Loucy (cell line): ENCODE data around the gene MSL1.

Experiments used
- H2AFZ ChIP-seq: fragments of 200-600 bp; sonication (generic); 2 replicates; pipeline ENCODE4 v1.6.0; 2016; ENCODE audit warnings: antibody characterized with exemption, mild to moderate bottlenecking, low read length, moderate library complexity
- H3F3A ChIP-seq: fragments of 200-600 bp; 2 replicates; pipeline ENCODE4 v1.6.0; 2016; ENCODE audit warnings: antibody characterized with exemption, low read depth, mild to moderate bottlenecking
- H3K27me3 ChIP-seq: fragments of 200-600 bp; sonication (generic); 2 replicates; pipeline ENCODE4 v1.6.1; 2014; ENCODE audit warnings: low read length, mild to moderate bottlenecking; ENCODE audit not compliant: insufficient read depth, poor library complexity, severe bottlenecking
- H3K36me3 ChIP-seq: fragments of 200-600 bp; sonication (generic); 2 replicates; pipeline ENCODE4 v1.6.1; 2016; ENCODE audit warnings: low read length; ENCODE audit not compliant: insufficient read depth
- H3K4me1 ChIP-seq: fragments of 200-600 bp; sonication (generic); 2 replicates; pipeline ENCODE4 v1.5.1; 2014; ENCODE audit warnings: low read length, mild to moderate bottlenecking; ENCODE audit not compliant: insufficient read depth, poor library complexity, severe bottlenecking
- H3K4me2 ChIP-seq: fragments of 200-600 bp; sonication (generic); 2 replicates; pipeline ENCODE4 v1.6.0; 2014; ENCODE audit warnings: antibody characterized with exemption, low read length, low read depth, mild to moderate bottlenecking; ENCODE audit not compliant: poor library complexity, severe bottlenecking
- H3K4me3 ChIP-seq: fragments of 200-600 bp; sonication (generic); 2 replicates; pipeline ENCODE4 v1.5.1; 2014; ENCODE audit warnings: low read length, mild to moderate bottlenecking, mixed read lengths; ENCODE audit not compliant: poor library complexity, severe bottlenecking
- H3K79me2 ChIP-seq: fragments of 200-600 bp; sonication (generic); 2 replicates; pipeline ENCODE4 v1.6.1; 2014; ENCODE audit warnings: low read length; ENCODE audit not compliant: insufficient read depth
- H3K9ac ChIP-seq: fragments of 200-600 bp; sonication (generic); 2 replicates; pipeline ENCODE4 v1.6.0; 2014; ENCODE audit warnings: mild to moderate bottlenecking, low read depth, low read length, moderate library complexity; ENCODE audit not compliant: poor library complexity, severe bottlenecking
- H3K9me2 ChIP-seq: fragments of 200-600 bp; sonication (generic); replicated peaks from 2 replicates; pipeline ENCODE4 v1.6.1; 2016; ENCODE audit warnings: low read depth, low read length, mixed read lengths
- H3K9me3 ChIP-seq: fragments of 200-600 bp; sonication (generic); 2 replicates; pipeline ENCODE4 v1.6.1; 2014; ENCODE audit warnings: mild to moderate bottlenecking, antibody characterized with exemption, low read length, low read depth; ENCODE audit not compliant: insufficient read depth
- H4K20me1 ChIP-seq: fragments of 200-600 bp; sonication (generic); 2 replicates; pipeline ENCODE4 v1.6.0; 2014; ENCODE audit warnings: antibody characterized with exemption, low read length, mild to moderate bottlenecking; ENCODE audit not compliant: insufficient read depth, poor library complexity, severe bottlenecking
- EZH2phosphoT487 ChIP-seq: fragments of 200-600 bp; IDR thresholded peaks from 2 replicates; pipeline ENCODE4 v1.6.1; 2018; ENCODE audit warnings: antibody characterized with exemption, mild to moderate bottlenecking, moderate library complexity, borderline replicate concordance
- TF ChIP-seq, protein P1 (sequence below): fragments of 200-600 bp; sonication (generic); conservative IDR thresholded peaks from 2 replicates; pipeline ENCODE4 v1.5.1; 2014; ENCODE audit warnings: mild to moderate bottlenecking, antibody characterized with exemption, low read length

The MSL1 gene

DNA sequence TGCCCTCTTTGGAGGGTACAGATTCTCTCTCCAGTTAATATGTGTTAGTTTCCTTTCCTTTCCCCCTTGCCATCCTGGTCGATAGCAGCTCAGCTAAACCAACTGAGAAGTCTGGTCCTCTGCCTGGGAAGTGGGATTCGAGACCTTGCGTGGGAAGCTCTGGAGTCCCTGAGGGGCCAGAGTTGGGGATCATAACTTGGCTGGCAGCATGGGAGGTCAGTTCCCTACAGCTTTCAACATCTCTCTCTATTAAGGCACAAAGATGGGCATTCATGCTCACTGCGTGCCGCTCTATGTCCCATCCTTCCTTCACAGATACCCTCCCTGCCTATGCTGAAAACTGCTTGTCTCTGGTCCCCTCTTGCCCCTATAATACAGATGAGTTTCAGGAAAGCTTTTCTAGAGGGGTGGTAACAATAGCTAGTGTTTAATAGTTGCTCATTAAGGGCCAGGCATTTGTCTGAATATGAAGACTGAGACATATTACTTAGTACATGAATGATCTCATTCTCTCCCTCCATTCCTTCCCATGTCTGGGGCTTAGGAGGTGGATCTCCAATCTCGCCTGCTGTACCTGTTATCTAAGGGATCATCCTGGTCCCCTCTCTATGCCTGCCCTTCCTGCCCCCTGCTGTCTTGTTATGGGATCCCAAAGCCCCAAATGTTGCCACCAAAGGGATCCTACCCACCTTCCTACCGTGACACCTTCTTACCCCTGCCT lies 48.2 kb upstream of the MSL1 start:
- H3K4me2 ChIP-seq: no peak overlapping the region
- H3K9me3 ChIP-seq: no peaks in the 10 kb centered on the region
- no peak overlapping the region for H3K4me3 ChIP-seq
- peaks cover 48% of the 10 kb centered on the region for H3K4me1 ChIP-seq
- no peaks in the 10 kb centered on the region for H3F3A ChIP-seq
- H2AFZ ChIP-seq: no peak overlapping the region
- H3K79me2 ChIP-seq: peaks cover 25% of the 10 kb centered on the region; the same call in 1 of the 2 replicates
- no peaks in the 10 kb centered on the region; the same call in 1 of the 2 replicates for H3K36me3 ChIP-seq
- no peak for TF ChIP-seq EZH2phosphoT487
- TF ChIP-seq, protein P1, sequence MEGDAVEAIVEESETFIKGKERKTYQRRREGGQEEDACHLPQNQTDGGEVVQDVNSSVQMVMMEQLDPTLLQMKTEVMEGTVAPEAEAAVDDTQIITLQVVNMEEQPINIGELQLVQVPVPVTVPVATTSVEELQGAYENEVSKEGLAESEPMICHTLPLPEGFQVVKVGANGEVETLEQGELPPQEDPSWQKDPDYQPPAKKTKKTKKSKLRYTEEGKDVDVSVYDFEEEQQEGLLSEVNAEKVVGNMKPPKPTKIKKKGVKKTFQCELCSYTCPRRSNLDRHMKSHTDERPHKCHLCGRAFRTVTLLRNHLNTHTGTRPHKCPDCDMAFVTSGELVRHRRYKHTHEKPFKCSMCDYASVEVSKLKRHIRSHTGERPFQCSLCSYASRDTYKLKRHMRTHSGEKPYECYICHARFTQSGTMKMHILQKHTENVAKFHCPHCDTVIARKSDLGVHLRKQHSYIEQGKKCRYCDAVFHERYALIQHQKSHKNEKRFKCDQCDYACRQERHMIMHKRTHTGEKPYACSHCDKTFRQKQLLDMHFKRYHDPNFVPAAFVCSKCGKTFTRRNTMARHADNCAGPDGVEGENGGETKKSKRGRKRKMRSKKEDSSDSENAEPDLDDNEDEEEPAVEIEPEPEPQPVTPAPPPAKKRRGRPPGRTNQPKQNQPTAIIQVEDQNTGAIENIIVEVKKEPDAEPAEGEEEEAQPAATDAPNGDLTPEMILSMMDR: no peak
- no peaks in the 10 kb centered on the region for H3K27me3 ChIP-seq
- no peaks in the 10 kb centered on the region for H4K20me1 ChIP-seq
- H3K9ac ChIP-seq: no peak overlapping the region
- no peaks in the 10 kb centered on the region for H3K9me2 ChIP-seq

DNA sequence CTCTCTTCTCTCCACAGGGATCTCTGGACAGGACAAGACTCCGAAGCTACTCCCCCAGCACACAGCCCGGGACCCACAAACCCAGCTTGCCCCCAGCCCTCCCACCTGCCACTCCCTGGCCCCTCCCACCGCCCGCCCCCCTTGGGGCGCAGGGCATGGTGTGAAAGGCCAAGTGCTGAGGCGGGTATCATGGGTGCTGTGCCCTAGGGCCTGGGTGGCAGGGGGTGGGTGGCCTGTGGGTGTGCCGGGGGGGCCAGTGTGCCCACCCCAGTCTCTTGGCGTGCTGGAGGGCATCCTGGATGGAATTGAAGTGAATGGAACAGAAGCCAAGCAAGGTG lies 47.6 kb upstream of the MSL1 start:
- Histone ChIP-seq H4K20me1 (no peaks in the 10 kb centered on the region), H3K4me2 (no peak overlapping the region), H3K79me2 (peaks cover 25% of the 10 kb centered on the region; the same call in 1 of the 2 replicates), H2AFZ (no peak overlapping the region), H3F3A (no peaks in the 10 kb centered on the region), H3K36me3 (no peaks in the 10 kb centered on the region; the same call in 1 of the 2 replicates), H3K4me1 (peaks cover 43% of the 10 kb centered on the region), H3K4me3 (no peak overlapping the region), H3K27me3 (no peaks in the 10 kb centered on the region), H3K9me3 (no peaks in the 10 kb centered on the region), H3K9ac (no peak overlapping the region), H3K9me2 (no peaks in the 10 kb centered on the region)
- TF ChIP-seq, protein P1: no peak
- TF ChIP-seq EZH2phosphoT487: no peak

DNA sequence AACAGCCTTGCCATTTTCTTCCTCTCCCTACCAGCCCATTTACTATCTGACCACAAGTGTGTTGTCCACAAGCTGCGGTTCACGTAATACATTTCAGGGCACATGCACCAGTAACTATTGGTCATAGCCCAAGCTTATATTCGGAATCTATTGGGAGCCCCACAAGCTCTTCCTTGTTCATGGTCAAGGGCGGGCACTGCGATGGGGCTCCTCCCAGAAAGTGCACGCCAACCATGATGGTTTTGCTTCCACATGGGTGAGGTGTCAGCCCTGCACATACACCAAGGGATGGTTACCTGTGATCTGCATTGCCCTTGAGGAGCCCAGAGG lies 46.9 kb upstream of the MSL1 start:
- Histone ChIP-seq H3K36me3 (no peaks in the 10 kb centered on the region; the same call in 1 of the 2 replicates), H3K27me3 (no peaks in the 10 kb centered on the region), H3K9ac (no peak overlapping the region), H4K20me1 (no peaks in the 10 kb centered on the region), H3K4me2 (peak overlapping the region; percentile 45), H3F3A (no peaks in the 10 kb centered on the region), H3K79me2 (peaks cover 18% of the 10 kb centered on the region; the same call in 1 of the 2 replicates), H3K9me3 (no peaks in the 10 kb centered on the region), H3K9me2 (no peaks in the 10 kb centered on the region), H2AFZ (no peak overlapping the region), H3K4me3 (no peak overlapping the region), H3K4me1 (peaks cover 36% of the 10 kb centered on the region)
- TF ChIP-seq, protein P1: no peak
- TF ChIP-seq EZH2phosphoT487: no peak
